ENCODE measurements around the gene SLC9A9.
A peak's percentile ranks its signal among the peaks of the same experiment; 100 is the strongest.

Gene SLC9A9

DNA sequence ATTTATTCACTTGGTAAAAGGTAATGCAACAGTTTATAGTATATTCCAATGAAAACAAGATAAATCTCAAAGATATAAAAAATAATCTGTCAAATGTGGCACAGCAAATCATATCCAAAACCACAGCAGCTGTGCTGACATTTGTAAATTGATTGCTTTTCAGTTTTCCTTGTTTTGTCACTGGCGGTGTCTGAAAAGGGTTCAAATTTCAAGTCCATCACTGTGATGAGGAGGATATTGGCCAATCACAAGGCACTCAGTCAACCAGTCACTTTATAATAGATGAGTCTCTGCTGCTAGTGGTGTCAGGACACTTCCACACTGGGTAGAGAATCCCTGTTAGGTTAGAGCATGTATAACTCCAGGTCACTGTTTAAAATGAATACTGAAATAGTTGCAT is 154.8 kb downstream of the SLC9A9 start:
- DNase-seq (ENCODE audit: low spot score), result no peak

- DNase-seq (ENCODE audit: low spot score), result no peak
Observed at GRCh38 chr3:143686638-143687197, 161.6 kb downstream of the SLC9A9 start.

- no peak for DNase-seq (ENCODE audit: low spot score)
Observed at GRCh38 chr3:143685491-143685890, 162.8 kb downstream of the SLC9A9 start.

GRCh38 chr3:143677430-143677829 is 170.8 kb downstream of the SLC9A9 start:
- no peak for DNase-seq (ENCODE audit: low spot score)

DNA sequence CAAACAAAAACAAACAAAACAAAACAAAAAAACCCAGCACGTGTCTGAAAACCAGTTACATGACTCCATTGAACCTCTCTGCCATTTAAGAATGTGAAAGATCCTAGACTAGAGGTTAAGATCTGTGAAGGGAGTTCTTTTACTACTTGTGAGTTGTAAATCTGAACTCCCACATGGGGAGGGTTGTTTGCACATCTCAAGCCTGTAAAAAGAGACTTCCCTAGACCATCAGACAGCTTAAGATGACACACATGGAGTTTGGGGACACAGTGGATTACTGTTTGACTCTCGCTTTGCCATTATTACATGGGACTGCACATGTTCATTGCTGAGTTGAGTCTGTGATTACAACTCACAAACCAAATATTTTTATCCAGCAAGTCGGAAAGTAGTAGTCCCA is 171.5 kb downstream of the SLC9A9 start:
- DNase-seq (ENCODE audit: low spot score), result no peak

DNA sequence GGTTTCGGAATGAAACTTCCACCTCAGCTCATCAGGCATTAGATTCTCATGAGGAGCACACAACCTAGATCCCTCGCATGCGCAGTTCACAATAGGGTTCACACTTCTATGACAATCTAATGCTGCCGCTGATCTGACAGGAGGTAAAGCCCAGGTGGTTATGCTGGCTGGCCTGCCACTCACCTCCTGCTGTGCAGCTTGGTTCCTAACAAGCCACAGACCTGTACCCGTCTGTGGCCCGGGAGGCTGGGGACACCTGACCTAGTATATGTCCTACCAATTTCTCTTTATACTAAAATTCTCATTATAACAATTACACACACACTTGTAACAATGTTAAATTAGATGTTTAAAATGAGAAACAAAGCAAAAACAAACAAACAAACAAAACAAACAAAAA is 172.2 kb downstream of the SLC9A9 start:
- DNase-seq (ENCODE audit: low spot score), result no peak

DNA sequence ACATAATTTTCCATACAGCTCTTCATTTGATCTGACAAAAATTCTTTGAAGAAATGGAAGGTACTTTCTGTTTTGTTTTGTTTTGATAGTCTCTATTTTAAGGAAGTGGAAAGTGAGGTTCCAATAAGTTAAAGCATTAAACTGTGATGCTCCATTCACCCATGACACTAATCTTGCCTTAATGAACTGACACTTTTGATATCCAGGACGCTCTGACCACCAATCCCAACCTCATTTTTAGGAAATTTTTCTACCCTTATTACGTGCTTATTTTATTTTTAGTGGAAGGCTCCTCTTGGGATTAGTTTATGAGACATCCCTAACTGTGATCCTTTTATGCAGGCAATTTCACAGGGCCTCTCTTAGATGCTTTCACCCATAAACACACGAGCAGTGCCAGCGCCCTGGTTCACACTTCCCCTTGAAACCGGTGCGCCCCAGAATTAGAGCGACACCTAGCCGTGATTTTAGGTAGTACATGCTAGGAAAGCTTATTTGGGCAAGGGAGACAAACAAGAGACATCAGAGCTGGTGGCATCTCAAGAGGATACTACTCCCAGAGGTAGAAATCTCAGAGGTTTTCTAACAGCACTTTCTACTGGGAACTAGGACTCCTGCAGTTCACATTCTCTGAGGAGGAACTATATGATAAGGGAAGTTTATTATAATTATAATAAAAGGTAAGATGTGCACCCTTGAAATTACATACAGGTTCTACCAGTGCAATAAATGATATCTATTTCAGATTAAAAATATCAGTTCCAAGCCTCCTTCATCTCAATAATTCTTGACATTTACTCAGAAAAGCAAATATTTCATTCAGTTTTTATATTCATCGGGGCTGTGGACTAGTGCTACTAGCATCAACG is 173.9 kb downstream of the SLC9A9 start:
- DNase-seq (ENCODE audit: low spot score), result peak; percentile 84

DNA sequence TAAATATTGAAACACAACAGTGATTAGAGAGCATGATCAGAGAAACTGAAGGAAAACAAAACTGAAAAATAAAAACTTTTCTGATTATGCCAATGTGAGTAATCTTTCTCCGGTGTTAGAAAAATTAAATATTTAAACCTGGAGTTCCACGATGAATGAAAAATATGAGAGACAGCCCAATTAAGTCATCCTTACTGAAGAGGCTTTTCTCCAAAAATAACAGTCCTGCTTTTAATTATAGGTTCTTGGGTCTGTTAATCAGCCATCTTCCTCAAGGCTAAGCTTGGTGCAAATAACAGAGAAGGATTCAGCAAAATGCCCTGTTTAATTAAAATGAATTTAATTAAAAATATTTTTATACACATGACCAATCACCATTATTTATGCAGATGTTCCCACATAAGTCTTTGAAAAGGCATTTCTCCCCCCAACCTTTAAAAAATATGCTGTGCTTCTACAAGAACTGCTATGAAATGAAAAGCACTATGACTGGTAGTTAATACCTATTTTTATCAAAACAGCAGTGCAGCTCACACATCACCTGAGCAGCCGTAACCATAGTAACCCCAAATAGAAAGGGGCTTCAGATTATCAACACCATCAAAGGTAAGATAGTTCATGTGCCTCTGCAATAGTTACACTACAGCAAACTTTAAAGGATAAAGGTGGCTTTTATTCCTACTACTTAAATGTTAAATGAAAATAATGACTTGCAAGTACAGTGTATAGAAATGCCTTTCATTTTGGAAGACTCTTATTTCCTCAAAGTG is 175.7 kb downstream of the SLC9A9 start:
- DNase-seq (ENCODE audit: low spot score), result no peak

DNA sequence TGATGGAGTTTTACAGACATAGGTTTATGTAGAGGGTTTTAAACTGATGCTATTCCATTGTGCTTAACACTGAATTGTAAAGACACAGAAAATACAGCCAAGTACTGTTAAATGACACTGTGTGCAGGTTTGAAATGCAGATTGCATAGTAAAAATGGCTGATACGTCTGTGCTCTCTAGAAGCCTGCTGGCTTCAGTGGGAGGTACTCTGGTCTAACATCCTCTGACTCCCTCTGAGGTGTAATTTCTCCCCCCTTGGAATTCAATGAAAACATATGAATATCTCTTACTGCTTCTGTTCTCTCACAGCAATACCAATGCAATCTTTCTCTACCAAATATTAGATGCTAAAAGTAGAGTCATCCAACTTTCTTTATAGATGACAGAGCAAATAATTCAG is 176.6 kb downstream of the SLC9A9 start:
- no peak for DNase-seq (ENCODE audit: low spot score)

DNA sequence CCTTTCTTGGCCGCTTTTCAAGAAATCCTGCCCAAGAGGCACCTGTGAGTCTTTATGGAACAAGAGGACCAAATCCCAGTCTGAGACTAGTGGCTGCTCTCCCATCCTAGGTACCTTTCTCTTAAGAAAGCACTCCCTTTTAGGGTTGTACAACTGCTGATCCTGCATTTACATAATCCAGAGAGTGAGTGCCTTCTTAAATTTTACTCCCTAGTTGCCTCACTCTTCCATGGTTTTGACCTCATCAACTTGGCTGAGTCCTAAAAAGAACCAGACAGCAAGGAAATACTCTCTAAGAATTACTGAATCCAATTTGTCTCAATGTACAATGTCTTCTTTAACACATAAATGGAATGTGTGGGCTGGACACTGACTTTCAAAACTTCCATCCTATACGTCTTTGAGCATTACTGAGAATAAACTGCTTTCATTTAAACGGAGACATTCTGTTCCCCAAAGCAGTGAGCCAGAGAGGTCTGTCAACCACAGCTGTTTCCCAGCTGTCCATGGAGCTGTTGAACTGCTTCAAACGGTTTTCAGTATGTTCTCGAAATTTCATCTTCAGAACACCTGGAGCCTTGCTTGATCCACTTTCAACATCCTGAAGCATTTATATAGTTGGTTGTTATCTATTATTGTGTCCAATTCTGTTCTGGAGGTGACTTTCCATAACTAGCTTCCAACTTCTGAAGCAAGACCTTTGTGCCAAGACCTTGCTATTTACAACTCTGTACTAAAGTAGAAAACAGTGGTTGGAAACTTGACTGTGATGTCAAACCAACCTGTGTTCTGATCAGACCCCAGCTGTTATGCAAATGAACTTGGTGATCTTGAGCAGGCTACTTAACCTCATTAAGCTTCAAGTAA is 179.1 kb downstream of the SLC9A9 start:
- no peak for DNase-seq (ENCODE audit: low spot score)

DNA sequence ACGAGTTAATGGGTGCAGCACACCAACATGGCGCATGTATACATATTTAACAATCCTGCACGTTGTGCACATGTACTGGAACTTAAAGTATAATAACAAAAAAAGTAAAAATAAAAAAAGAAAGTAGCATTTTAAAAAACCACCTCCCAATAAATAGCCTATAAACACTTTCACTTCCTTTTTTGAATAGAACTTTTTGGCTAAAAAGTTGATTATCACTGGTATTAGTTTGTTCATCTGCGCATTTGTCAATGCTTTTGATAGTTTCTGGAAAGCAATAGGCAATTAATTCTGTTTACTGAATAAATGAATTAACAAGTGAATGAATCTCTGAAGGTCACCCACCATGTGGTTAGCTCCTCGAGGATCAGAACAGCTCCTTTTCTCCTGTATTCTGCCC is 179.9 kb downstream of the SLC9A9 start:
- no peak for DNase-seq (ENCODE audit: low spot score)

DNA sequence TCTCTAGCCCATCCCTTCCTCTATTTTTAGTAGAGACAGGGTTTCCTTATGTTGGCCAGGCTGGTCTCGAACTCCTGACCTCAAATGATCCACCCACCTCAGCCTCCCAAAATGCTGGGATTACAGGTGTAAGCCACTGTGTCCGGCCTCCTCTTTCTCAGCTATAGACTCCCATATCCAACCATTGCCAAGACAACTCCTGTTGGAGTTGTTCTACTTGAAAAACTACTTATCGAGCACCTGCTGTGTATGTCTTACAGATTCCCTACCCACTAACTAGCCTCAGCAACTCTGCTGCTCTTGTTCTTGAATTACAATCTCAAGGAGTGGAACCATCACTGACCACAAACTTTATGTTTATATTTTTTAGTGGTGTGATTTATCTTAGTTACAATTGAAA is 186.6 kb downstream of the SLC9A9 start:
- DNase-seq (ENCODE audit: low spot score), result no peak

DNA sequence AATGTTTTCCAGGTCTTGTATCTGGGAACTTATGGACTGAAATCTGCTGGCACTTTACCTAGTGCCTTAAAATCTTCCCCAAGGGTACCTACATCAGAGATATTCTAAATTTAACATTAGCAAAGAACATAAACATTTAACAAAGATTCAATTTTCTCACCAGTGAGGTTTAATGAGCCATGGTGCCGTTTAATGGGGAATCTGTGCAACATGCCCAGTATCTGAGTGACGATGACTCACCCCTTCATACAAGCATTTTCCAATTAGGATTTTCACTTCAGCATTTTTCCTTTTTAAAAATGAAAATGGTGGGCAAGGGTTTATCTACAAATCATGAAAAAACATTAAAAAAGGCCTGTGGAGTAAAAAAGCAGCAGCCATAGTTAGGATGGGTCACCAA is 189.4 kb downstream of the SLC9A9 start:
- DNase-seq (ENCODE audit: low spot score), result no peak

DNA sequence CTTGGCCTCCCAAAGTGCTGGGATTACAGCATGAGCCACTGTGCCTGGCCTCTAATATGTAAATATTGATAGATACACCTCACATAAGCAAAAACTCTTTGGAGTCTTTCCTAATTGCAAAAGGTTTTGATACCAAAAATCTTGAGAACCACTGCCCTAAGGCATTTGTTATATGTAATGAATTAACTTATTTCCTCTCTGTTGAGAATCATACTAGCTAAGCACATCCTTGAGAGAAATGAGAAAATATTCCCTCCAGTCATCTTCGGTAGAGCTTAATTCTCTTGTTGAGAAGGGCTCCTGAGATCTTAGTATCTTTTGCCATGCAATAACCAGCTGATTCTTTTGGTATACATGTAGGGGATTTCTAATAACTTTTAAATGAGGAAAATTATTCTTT is 190.2 kb downstream of the SLC9A9 start:
- no peak for DNase-seq (ENCODE audit: low spot score)

- DNase-seq (ENCODE audit: low spot score), result no peak
Observed at GRCh38 chr3:143657391-143657790, 190.9 kb downstream of the SLC9A9 start.

- no peak for DNase-seq (ENCODE audit: low spot score)
Observed at GRCh38 chr3:143654906-143655305, 193.4 kb downstream of the SLC9A9 start.

DNA sequence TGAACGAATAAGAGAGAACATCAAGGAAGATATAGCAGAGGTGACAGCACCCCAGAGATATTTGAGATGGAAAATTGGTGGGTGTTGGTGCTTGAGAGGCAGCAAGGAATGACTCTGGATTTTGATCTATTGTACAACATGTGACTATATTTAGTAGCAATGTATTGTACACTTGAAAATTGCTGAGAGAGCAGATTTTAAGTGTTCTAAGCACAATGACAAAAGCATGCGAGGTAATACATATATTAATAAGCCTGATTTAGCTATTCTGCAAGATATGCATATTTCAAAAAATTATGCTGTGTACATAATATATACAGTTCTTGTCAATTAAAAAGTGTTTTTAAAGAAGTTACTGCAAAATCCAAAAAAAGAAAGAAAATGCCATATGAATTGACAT is 194.3 kb downstream of the SLC9A9 start:
- DNase-seq (ENCODE audit: low spot score), result no peak

GRCh38 chr3:143653493-143653892 is 194.8 kb downstream of the SLC9A9 start:
- no peak for DNase-seq (ENCODE audit: low spot score)

GRCh38 chr3:143652118-143652517 is 196.2 kb downstream of the SLC9A9 start:
- no peak for DNase-seq (ENCODE audit: low spot score)

- no peak for DNase-seq (ENCODE audit: low spot score)
Observed at GRCh38 chr3:143650827-143651226, 197.4 kb downstream of the SLC9A9 start.

GRCh38 chr3:143650120-143650519 is 198.1 kb downstream of the SLC9A9 start:
- no peak for DNase-seq (ENCODE audit: low spot score)

DNA sequence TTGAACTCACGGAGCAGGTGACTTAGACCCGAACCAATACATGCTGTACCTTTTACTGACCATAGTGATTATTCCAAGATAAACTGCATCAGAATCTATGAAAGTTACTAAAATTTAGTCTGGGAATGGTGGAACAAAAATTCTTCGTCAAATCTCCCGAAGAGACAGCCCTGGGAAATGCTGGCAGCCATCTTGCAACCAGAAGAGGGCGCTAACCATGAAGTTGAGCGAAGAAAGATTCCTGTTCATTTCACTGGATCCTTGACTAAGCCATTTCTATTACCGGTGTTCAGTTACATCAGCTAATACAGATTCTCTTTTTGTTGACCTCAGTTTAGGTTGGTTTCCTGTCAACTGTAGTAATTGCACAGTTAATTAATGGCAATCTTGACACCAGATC is 199.6 kb downstream of the SLC9A9 start:
- no peak for DNase-seq (ENCODE audit: low spot score)

Data from activated CD4-positive, alpha-beta T cell treated with anti-CD3 and anti-CD28 coated beads, Interleukin-2, Interleukin-4, amounts not matched to agents 100 ng/mL and 50 ng/mL, durations not matched to agents 16 hours and 8 hours (primary cell).